Activated CD4-positive, alpha-beta T cell treated with anti-CD3 and anti-CD28 coated beads for 36 hours (primary cell): ENCODE measurements around the gene DIRAS3. TPM values are rescaled to one million over a fixed set of nuclear protein-coding genes. Genes with fewer than 3 reads are reported as not detected.

Experiments used
- ATAC-seq: fragments of 200-7000 bp; cut with Tn5 transposase; one replicate; pipeline ENCODE4 v1.10.0; 2021; ENCODE audit warnings: mild to moderate bottlenecking, moderate library complexity
- CTCF ChIA-PET: fragments of 350-600 bp; sonication (Branson Sonifier 250); formaldehyde crosslinking; loops from one replicate; lab custom pipeline; 2021; ENCODE audit warnings: antibody characterized with exemption; lab: Charles Lee
- POLR2A ChIA-PET: fragments of 350-600 bp; sonication (Branson Sonifier 250); formaldehyde crosslinking; loops from one replicate; lab custom pipeline; 2021; ENCODE audit warnings: antibody characterized with exemption, inconsistent platforms; lab: Charles Lee
- DNase-seq: peaks from one replicate; pipeline ENCODE4 v3.0.0-alpha.2; 2020
- H3K27ac Mint-ChIP-seq: one replicate; pipeline ENCODE4 v1.8.0; 2021; ENCODE audit warnings: mixed read lengths
- H3K27me3 Mint-ChIP-seq: one replicate; pipeline ENCODE4 v1.8.0; 2021; ENCODE audit warnings: mixed read lengths
- H3K36me3 Mint-ChIP-seq: one replicate; pipeline ENCODE4 v1.8.0; 2021; ENCODE audit warnings: low read depth, mixed read lengths
- H3K4me1 Mint-ChIP-seq: one replicate; pipeline ENCODE4 v1.8.0; 2021; ENCODE audit warnings: mixed read lengths
- H3K4me3 Mint-ChIP-seq: one replicate; pipeline ENCODE4 v1.8.0; 2021; ENCODE audit warnings: mild to moderate bottlenecking, moderate library complexity, mixed read lengths
- H3K9me3 Mint-ChIP-seq: one replicate; pipeline ENCODE4 v1.8.0; 2021; ENCODE audit warnings: low read depth, mixed read lengths
- intact Hi-C, 2 experiments: fragments of 100-400 bp; cut with DNase I in 1 of 2; cut with micrococcal nuclease in 1 of 2; formaldehyde crosslinking; loops; one replicate each; pipeline versions ENCODE4 v1.14.2 to v1.15.1; 2022 to 2024; cut with DNase I, micrococcal nuclease
- total RNA-seq, 2 experiments: library from RNA; stranded (reverse); gene quantifications; one replicate each; pipeline ENCODE4 v1.2.3, GENCODE V29; 2021

The DIRAS3 gene
- total RNA-seq, 2 experiments from 2014 or later = 0.16 TPM; not detected in 1

DNA sequence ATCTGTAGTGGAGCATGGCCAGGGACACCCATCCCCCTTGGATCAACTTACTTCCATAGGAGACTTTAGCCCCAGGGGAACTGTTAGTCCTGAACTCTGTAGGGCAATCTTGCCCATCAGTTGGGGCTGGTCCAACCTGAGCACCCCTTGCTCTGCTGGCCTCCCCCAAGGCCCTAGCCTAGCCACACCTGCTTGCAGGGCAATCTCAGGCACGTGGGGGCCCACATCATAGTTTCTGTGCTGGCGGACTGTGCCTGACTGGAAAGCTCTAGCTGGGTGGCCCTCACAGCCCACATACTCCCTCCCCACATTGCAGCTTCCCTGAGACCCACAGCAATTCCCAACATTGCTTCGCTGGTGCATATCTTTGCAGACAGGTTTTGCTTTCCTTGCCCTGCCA is 6.6 kb upstream of the DIRAS3 start:
- no peaks in the 10 kb centered on the region for H3K36me3 Mint-ChIP-seq
- ChIA-PET CTCF (interaction anchor here (1.4 kb wide), 1 partner anchor 60 kb away, joined by 5 read pairs; no protein-coding TSS in a partner anchor), POLR2A (interaction anchor here (0.6 kb wide), 1 partner anchor 1062 kb away, joined by 9 read pairs; no protein-coding TSS in a partner anchor)
- no peaks in the 10 kb centered on the region for H3K27me3 Mint-ChIP-seq
- no peak for ATAC-seq
- no peak overlapping the region for H3K27ac Mint-ChIP-seq
- H3K9me3 Mint-ChIP-seq = no peaks in the 10 kb centered on the region
- intact Hi-C loops = no loop called here
- no peak overlapping the region for H3K4me3 Mint-ChIP-seq
- no peak for DNase-seq
- no peaks in the 10 kb centered on the region for H3K4me1 Mint-ChIP-seq

DNA sequence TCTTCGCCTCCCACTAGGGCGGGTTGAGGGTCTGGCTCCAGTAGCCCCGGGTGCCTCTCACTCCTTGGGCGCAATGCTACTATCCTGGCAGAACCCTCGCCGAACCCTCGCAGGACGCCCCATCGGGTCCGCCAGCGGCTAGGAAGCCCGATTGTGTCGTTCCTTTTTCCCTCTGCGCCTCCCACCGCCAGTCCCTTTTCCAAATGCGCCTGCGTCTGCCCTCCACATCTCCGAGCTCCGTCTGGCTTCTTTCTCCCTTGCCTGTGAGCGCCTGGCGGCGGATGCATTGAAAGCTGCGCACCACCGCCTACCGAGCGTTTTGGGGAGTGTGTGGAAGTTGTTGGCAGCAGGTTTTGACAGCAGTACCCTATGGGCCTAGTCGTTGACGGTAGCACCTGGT is 1.0 kb upstream of the DIRAS3 start:
- H3K4me1 Mint-ChIP-seq = peaks cover 3% of the 10 kb centered on the region
- POLR2A ChIA-PET = no interaction called here
- CTCF ChIA-PET = interaction anchor here (0.6 kb wide), 1 partner anchor 61 kb away, joined by 4 read pairs; no protein-coding TSS in a partner anchor
- H3K27me3 Mint-ChIP-seq = peaks cover 14% of the 10 kb centered on the region
- ATAC-seq (no peak), DNase-seq (peak; percentile 19)
- H3K36me3 Mint-ChIP-seq = no peaks in the 10 kb centered on the region
- no peak overlapping the region for H3K27ac Mint-ChIP-seq
- intact Hi-C loops = loop anchor here in 1 of 2 experiments (5.0 kb wide), 1 partner anchor 199 kb away; no protein-coding TSS in a partner anchor
- no peaks in the 10 kb centered on the region for H3K9me3 Mint-ChIP-seq
- no peak overlapping the region for H3K4me3 Mint-ChIP-seq

DNA sequence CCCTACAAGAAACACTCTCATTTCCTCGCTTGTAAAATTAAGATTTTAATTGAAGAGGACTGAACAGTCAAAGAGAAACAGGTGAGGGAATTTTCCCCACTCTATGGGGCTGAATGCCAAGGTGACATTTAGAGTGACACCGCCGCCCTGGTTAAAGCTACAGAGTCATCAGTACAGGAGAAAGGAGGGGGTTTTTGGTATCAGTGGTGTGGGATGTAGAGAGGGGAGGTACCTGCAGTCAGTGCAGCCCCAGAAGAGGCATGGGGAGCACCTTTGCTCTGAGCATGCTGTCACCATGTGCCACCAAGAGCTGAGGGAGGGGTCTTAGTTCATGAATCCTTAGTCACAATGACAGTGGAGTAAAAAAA is 2.8 kb downstream of the DIRAS3 start:
- ChIA-PET CTCF (no interaction called here), POLR2A (no interaction called here)
- peak; percentile 43 for DNase-seq
- Mint-ChIP-seq H3K36me3 (no peaks in the 10 kb centered on the region), H3K4me1 (peaks cover 3% of the 10 kb centered on the region), H3K9me3 (no peaks in the 10 kb centered on the region), H3K27ac (no peak overlapping the region), H3K4me3 (no peak overlapping the region), H3K27me3 (peaks cover 19% of the 10 kb centered on the region)
- ATAC-seq = peak; percentile 85
- intact Hi-C loops = no loop called here

DNA sequence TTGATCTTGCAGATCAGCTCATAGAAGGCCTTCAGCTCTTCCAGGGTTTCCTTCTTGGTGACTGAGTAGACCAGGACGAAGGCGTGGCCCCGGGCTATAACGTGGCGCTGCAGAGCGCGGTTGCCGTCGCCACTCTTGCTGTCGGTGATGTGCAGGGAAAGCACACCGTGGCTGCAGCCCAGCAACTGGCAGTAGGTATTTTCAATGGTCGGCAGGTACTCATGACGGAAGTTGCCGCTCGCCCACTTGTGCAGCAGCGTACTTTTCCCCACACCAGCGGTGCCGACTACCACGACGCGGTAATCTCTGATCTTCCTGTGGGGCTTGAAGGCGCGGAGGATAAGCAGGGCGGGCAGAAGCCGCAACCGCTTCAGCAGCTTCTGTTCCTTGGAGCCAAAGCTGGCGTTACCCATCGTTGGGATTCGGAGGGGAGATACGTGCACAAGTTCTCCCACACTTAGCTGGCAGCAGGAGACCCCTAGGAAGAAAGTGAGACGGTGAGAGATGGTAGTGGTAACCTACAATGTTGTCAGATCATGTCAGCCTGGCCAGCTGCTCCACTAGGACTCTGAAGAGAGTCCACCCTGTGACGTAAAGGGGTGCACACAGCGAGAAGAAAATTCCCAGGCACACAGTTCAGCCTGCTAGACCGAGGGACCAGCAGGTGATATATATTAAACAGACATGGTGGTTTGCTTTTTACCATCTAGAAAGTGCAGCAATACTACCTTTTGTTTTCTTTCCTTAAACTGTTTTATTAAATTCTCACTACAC is 3.4 kb downstream of the DIRAS3 start:
- H3K9me3 Mint-ChIP-seq = no peaks in the 10 kb centered on the region

DNA sequence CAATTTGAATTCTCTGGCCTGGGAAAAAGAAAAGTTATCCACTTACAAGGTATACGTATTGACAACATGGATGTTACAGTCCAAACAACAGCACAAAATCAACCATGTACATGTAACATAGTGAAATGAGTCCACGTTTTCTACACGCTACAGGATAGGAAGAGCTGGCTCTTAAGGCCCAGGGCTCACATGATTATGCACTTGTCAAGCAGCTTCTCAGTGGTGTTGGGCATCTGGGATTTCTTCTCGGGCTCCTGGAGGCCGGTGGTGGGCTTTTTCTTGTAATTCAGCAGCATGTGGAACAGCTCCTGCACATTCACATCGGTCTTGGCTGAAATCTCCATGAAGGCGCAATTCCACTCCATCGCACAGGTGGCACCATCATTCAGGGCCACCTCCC is 4.0 kb downstream of the DIRAS3 start:
- Mint-ChIP-seq H3K4me3 (no peak overlapping the region), H3K27ac (no peak overlapping the region), H3K9me3 (no peaks in the 10 kb centered on the region), H3K4me1 (peaks cover 3% of the 10 kb centered on the region), H3K27me3 (peaks cover 16% of the 10 kb centered on the region), H3K36me3 (no peaks in the 10 kb centered on the region)
- ATAC-seq (no peak), DNase-seq (no peak)
- intact Hi-C loops = no loop called here
- POLR2A ChIA-PET = no interaction called here
- CTCF ChIA-PET = no interaction called here

More for the DNA sequence above, 3.4 kb downstream of the DIRAS3 start:
- no peak overlapping the region for H3K4me3 Mint-ChIP-seq
- no peak overlapping the region for H3K27ac Mint-ChIP-seq
- ChIA-PET CTCF (no interaction called here), POLR2A (no interaction called here)
- no peaks in the 10 kb centered on the region for H3K36me3 Mint-ChIP-seq
- peaks cover 3% of the 10 kb centered on the region for H3K4me1 Mint-ChIP-seq
- ATAC-seq = no peak
- peaks cover 19% of the 10 kb centered on the region for H3K27me3 Mint-ChIP-seq
- intact Hi-C loops = no loop called here
- no peak for DNase-seq

DNA sequence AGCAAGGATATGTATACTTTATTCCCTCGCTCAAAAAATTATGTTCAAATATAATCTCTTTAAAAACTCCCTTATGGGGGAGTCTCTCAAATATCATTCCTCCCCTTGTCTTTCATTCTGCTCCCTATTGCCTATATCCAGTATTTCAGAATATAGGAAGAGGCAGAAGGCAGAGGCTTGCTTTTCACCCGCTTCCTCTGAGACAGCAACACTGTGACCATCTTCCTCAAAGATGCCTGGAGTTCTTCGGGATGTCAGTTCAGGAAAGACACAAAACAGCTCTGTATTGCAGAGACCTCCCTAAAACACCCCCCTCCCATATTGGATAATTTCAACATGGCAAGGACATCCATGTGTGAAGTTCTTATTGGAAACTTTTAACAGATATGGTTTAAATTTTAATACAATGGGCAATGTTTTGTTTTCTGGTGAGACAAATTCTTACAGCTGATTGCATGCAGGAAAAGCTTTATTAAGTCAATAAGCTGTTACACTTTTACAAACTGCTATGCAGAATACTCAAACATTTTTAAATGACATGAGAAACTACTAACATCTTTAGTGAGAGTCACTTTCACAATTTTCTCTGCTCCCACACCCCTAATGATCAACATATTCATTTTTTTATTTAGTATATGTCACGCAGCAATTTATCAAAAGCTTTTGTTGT is 4.8 kb downstream of the DIRAS3 start:
- H3K4me1 Mint-ChIP-seq = peaks cover 3% of the 10 kb centered on the region
- intact Hi-C loops = no loop called here
- no peak for DNase-seq
- H3K27me3 Mint-ChIP-seq = peaks cover 16% of the 10 kb centered on the region
- H3K4me3 Mint-ChIP-seq = no peak overlapping the region
- ChIA-PET POLR2A (no interaction called here), CTCF (no interaction called here)
- H3K9me3 Mint-ChIP-seq = peaks cover 2% of the 10 kb centered on the region
- H3K27ac Mint-ChIP-seq = no peak overlapping the region
- H3K36me3 Mint-ChIP-seq = no peaks in the 10 kb centered on the region
- ATAC-seq = no peak

DNA sequence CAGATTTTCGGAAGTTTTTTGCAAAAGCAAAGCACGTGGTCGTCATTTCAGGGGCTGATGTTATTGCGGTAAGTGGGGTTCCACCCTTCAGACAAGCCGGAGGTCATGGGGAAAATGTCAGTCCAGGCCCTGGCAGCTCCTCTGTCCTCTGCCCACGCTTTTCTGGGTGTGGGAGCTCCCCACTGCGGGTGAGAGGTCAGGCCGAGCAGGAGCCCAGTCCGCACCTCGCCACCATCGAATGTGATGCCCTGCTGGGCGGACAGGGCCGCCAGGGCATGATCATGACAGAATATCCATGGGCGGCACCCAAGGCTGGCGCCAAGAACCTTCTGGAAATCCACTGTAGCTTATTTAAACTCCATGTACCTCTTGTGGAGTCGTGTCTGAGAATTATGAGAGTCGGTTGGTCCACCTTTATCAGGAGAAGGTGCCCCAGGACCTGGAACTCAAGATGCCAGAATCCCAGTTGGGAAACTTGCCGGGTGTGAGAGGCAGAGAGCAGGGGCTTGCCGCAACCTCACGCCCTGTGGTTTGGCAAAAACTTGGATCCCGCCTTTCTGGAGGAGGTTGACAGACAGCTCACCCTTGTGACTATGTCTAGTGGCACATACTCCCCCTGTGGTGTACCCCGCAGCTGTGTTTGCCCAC is 6.9 kb downstream of the DIRAS3 start:
- DNase-seq (no peak), ATAC-seq (no peak)
- Mint-ChIP-seq H3K27me3 (peaks cover 13% of the 10 kb centered on the region), H3K4me3 (no peak overlapping the region), H3K4me1 (peaks cover 3% of the 10 kb centered on the region), H3K36me3 (no peaks in the 10 kb centered on the region), H3K9me3 (peaks cover 2% of the 10 kb centered on the region), H3K27ac (no peak overlapping the region)
- CTCF ChIA-PET = no interaction called here
- POLR2A ChIA-PET = no interaction called here
- intact Hi-C loops = no loop called here

DNA sequence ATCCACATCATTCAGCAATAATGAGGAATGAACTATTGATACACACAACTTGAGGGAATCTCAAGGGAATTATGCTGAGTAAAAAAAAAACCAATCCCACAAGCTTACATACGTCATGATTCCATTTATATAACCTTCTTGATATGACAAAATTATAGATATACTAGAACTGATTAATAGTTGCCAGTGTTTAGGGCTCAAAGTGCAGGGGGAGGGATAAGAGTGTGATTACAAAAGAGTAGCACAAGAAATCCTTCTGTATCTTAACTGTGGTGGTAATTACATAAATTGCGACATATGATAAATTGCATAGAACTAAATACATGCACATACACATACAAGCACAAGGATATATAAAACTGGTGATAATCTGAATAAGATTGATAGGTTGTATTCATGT is 13.5 kb downstream of the DIRAS3 start:
- Mint-ChIP-seq H3K4me1 (no peaks in the 10 kb centered on the region), H3K36me3 (no peaks in the 10 kb centered on the region), H3K27me3 (peaks cover 2% of the 10 kb centered on the region), H3K9me3 (peaks cover 2% of the 10 kb centered on the region), H3K27ac (no peak overlapping the region), H3K4me3 (no peak overlapping the region)
- ChIA-PET CTCF (no interaction called here), POLR2A (no interaction called here)
- intact Hi-C loops = no loop called here
- ATAC-seq (no peak), DNase-seq (no peak)

DNA sequence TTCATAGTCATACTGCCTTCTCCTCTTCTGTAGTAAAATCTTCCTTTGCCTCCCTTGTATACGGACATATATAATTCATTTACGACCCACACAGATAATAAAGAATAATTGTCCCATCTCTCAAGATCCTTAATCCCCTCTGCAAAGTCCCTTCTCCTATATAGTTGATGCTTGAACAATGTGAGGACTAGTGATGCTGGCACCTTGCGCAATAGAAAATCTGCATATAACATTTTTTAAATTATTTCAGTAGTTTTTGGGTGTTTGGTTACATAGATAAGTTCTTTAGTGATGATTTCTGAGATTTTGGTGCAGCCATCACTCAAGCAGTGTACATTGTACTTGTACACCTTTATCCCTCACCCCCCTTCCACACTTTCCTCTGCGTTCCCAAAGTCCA is 21.0 kb downstream of the DIRAS3 start:
- Mint-ChIP-seq H3K27ac (no peak overlapping the region), H3K4me1 (no peaks in the 10 kb centered on the region), H3K27me3 (no peaks in the 10 kb centered on the region), H3K4me3 (no peak overlapping the region), H3K9me3 (no peaks in the 10 kb centered on the region), H3K36me3 (no peaks in the 10 kb centered on the region)
- no peak for DNase-seq
- ChIA-PET POLR2A (no interaction called here), CTCF (no interaction called here)
- intact Hi-C loops = no loop called here
- no peak for ATAC-seq

DNA sequence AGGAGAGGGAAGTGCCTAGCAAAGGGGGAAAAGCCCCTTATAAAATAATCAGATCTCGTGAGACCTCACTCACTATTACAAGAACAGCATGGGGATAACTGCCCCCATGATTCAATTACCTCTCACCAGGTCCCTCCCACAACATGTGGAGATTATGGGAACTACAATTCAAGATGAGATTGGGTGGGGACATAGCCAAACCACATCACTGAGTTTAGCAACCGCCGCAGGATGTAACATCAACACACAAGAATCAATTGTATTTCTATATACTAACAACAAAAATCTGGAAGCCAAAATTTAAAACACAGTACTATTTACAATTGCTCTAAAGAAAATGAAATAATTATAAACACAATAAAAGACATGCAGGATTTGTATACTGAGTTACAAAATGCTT is 21.9 kb downstream of the DIRAS3 start:
- Mint-ChIP-seq H3K4me1 (no peaks in the 10 kb centered on the region), H3K9me3 (no peaks in the 10 kb centered on the region), H3K4me3 (no peak overlapping the region), H3K27ac (no peak overlapping the region), H3K36me3 (no peaks in the 10 kb centered on the region), H3K27me3 (no peaks in the 10 kb centered on the region)
- DNase-seq (no peak), ATAC-seq (no peak)
- POLR2A ChIA-PET = no interaction called here
- intact Hi-C loops = no loop called here
- CTCF ChIA-PET = no interaction called here

DNA sequence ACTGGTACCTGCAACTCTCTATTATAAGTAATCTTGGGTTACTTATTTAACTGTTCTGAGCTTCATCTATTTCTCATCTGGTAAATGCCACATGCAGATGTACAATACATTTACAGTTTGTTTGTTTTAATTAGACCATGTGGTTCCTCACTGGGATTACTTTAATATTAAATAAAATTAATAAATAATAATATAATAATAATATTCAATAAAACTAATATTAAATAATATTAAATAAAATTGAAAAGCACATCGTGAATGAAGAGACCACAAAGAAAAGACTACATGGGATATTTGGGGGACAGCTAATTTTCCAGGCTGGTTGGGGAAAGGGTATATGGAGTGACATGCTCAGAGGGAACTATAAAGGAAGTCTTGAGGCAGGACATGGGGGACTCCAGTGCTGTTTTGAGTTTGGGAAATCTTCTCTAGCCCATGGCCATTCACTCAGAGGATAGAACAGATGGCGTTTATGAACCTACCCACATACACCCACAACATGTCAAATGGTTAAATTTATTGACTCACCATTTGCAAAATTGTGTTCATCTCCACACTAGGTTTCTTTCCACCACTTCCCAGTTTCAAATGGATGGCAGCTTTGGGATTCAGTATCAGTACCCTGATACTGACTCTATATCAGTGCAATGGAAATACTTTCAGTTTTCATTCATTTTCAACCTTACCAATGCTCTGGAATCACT is 25.6 kb downstream of the DIRAS3 start:
- ChIA-PET CTCF (no interaction called here), POLR2A (no interaction called here)
- no peaks in the 10 kb centered on the region for H3K9me3 Mint-ChIP-seq
- no peaks in the 10 kb centered on the region for H3K36me3 Mint-ChIP-seq
- peaks cover 2% of the 10 kb centered on the region for H3K27me3 Mint-ChIP-seq
- no peak overlapping the region for H3K27ac Mint-ChIP-seq
- intact Hi-C loops = no loop called here
- H3K4me3 Mint-ChIP-seq = no peak overlapping the region
- ATAC-seq = no peak
- DNase-seq = no peak
- H3K4me1 Mint-ChIP-seq = no peaks in the 10 kb centered on the region
